Suppressor macrophage treated with lipopolysaccharide for 1 hour (primary cell): ENCODE measurements around the gene CDK4.
"Not testable (repeated sequence)": the region's sequence is repeated elsewhere in the genome, so short reads cannot be mapped to it uniquely, and the experiment has no call there.

Experiments used
- DNase-seq, 3 donors: peaks; one replicate each; pipeline ENCODE4 v3.0.0-alpha.2; 2020 to 2022

The CDK4 gene

DNA sequence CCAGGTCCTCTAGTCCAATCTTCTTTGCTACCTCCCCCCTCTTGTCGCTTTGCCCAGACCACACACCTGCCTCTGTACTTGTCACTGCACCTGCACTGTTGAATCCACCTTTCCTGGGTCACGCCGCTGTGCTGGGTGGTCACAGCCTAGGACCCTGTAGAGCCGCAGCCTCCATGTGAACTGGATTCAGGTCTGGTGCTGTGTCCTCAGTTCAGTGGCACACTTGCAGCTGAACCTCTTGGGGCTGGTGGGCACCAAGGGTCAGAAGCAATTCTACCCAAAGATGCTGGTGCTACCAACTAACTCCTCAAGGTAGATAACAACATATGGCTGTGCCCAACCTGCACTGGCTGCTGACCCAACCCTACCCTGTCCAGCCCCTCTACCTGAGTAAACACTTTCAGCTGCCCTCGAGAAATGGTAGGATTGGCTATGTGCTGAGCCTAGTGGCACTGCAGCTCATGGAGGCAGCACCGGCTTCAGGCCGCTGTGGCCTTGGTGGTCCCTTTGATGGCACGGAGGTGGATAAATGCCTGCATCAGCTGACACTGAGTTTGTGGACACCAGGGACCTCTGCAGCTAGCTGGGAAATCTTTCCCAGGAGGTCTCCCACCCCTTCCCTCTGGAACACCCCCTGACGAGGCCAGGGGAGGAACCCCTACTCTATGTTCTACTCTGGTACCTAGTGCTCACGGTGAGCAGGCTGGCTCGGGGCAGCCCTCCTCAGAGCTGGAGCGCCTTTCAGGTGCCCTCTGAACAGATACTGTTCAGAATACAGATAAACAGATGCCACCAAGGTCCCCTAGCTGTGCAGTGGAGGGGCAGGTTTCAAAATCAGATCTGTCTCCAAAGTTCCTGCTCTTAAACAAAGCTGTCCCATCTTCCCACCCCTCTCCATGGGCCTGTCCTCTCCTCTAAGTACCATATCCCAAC lies 27.8 kb downstream of the CDK4 start:
- DNase-seq = no peak

DNA sequence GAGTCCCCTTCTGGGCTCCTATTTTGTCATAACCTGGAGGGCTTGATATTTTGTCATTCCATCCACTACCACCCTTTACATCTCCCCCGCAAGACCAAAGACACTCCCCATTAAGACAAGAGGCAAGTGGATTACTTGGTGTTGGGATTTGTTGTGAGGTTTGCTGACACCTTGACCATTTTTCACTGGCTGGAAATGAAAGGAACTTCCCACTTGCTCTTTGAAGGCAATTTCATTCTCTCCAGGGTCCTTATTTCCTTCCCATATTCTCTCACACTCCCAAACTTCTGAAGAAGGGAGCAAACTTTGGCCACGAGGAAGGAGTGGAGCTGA lies 28.5 kb downstream of the CDK4 start:
- DNase-seq = no peak

DNA sequence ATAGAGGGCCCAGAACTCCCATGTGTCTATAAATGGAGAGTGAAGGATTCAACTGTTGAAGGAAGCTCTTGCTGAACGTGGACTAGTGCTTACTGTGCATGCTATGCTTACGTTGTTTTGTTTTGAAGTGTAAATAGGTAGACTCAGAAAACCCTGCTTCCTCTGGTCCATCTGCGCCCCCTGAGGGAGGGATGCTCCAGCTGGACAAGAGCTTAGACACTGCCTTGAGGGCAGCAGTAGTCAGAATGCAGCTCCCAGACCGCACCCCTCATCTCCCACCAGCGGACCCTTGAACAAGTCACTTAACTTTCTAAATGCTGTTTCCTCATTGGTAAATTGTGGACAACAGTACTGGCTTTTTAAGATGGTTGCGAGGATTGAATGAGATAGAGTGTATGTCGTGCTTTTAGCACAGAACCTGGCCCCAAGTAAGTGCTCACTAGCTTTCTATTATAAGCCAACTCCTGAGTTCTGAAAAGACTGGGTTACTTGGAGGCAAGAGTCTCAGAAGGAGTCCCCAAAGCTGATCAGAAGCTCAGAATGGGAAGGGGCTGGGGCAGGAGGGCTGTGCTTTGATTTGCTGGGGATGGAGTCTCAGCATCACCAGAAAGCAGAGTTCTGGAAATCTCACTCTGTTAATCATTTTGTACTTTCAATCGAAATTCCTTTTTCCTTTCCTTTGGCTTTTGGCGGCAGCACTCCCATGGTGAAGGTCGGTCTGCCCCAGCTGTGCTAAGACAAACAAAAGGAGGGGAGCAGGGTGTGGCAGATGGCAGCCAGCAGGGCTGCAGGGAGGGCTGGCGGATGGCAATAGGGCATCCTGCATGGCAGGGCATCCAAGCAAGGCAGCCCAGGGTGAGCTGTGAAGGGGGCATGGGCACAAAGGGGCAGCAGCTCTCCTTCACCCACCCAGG lies 29.1 kb downstream of the CDK4 start:
- DNase-seq = no peak

DNA sequence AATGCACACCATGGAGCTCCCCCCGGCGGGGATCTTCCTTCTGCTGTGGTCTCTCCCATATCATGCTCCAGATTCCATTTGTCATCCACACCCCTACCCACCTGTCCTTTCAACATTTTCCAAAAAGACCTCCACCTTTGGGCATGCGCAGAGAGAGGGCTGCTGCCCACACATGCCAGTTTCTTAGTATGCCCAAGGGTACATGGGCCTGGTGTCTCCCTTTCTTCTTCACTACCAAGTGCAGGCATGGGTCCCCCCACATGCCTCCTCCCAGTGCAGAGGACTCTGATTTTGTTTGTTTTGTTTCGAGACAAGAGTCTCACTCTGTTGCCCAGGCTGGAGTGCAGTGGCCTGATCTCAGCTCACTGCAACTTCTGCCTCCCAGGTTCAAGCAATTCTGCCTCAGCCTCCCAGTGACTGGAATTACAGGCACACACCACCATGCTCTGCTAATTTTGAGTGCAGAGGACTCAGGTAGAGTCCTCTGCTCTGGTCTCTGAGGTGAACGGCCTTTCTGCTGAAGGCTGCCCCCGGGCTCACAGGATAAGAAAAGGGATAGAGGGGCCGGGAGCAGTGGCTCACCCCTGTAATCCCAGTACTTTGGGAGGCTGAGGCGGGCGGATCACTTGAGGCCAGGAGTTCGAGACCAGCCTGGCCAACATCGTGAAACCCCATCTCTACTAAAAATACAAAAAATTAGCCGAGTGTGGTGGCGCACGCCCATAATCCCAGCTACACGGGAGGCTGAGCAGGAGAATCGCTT lies 30.1 kb downstream of the CDK4 start:
- not testable (repeated sequence) for DNase-seq

DNA sequence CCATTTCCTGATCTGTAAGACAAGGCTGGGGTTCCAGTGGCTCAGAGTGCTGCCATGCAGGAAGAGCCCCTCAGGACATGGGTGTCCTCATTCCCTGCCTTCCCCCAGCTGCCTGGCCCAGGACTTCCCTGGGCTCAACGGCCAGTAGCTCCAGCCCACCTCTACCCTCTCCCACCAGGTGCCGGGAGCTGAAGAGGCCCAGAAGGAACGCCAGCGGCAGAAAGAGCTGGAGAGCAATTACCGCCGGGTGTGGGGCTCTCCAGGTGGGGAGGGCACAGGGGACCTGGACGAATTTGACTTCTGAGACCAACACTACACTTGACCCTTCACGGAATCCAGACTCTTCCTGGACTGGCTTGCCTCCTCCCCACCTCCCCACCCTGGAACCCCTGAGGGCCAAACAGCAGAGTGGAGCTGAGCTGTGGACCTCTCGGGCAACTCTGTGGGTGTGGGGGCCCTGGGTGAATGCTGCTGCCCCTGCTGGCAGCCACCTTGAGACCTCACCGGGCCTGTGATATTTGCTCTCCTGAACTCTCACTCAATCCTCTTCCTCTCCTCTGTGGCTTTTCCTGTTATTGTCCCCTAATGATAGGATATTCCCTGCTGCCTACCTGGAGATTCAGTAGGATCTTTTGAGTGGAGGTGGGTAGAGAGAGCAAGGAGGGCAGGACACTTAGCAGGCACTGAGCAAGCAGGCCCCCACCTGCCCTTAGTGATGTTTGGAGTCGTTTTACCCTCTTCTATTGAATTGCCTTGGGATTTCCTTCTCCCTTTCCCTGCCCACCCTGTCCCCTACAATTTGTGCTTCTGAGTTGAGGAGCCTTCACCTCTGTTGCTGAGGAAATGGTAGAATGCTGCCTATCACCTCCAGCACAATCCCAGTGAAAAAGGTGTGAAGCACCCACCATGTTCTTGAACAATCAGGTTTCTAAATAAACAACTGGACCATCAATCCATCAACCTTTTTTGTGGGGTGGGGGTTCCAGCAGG lies 31.2 kb downstream of the CDK4 start:
- DNase-seq = no peak

DNA sequence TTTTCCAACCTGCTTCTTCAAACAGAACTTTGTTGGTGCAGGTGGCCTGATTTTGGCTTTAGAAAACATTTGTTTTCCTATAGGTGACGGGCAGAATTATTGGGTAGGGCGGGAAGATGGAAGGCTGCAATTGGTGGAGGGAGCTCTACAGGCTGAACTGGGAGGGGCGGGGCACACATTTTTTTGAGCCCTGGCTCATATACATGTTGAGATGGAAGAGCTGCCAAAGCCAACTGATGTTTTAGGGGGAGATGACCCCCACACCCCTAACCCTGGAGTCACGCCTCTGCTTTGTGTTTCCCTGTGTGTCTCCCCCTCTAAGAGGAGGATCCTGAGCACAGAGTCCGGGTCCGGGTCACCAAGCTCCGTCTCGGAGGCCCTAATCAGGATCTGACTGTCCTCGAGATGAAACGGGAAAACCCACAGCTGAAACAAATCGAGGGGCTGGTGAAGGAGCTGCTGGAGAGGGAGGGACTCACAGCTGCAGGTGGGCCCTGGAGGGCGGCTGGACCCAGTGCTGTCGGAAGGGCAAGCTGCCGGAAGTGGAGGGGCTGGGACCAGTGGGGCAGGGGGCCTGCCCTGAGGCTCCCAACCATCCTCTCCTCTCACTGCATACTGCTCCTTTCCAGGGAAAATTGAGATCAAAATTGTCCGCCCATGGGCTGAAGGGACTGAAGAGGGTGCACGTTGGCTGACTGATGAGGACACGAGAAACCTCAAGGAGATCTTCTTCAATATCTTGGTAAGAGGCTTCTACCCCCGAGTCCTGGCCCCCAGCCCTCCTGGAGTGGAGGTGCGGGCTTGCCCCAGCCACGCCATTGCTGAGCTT lies 32.1 kb downstream of the CDK4 start:
- DNase-seq = no peak

DNA sequence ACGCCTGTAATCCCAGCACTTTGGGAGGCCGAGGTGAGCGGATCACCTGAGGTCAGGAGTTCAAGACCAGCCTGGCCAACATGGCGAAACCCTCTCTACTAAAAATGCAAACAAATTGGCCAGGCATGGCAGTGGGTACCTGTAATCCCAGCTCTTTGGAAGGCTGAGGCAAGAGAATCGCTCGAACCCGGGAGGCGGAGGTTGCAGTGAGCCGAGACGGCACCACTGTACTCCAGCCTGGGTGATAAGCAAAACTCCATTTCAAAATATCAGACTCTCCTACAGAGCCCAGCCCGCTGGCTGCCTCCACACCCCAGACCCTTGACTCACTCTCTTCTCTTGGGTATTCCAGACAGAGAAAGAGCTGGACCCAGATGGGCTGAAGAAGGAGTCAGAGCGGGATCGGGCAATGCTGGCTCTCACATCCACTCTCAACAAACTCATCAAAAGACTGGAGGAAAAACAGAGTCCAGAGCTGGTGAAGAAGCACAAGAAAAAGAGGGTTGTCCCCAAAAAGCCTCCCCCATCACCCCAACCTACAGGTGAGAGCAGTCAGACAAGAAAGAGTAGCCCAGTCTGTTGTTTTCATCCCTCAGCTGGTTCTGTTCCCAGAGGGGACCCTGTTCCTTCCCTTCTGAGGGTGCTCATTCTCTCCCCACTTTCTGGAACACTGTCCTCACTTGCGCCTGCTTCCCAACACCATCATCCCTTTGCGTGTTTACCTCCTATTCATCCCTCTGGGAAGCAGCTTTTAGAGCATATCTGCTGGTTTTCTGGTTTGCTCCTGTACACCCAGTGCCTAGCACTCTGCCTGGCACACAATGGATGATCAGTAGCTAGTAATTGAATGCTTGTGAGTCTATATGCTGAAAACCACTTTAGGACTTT lies 33.2 kb downstream of the CDK4 start:
- DNase-seq = no peak

DNA sequence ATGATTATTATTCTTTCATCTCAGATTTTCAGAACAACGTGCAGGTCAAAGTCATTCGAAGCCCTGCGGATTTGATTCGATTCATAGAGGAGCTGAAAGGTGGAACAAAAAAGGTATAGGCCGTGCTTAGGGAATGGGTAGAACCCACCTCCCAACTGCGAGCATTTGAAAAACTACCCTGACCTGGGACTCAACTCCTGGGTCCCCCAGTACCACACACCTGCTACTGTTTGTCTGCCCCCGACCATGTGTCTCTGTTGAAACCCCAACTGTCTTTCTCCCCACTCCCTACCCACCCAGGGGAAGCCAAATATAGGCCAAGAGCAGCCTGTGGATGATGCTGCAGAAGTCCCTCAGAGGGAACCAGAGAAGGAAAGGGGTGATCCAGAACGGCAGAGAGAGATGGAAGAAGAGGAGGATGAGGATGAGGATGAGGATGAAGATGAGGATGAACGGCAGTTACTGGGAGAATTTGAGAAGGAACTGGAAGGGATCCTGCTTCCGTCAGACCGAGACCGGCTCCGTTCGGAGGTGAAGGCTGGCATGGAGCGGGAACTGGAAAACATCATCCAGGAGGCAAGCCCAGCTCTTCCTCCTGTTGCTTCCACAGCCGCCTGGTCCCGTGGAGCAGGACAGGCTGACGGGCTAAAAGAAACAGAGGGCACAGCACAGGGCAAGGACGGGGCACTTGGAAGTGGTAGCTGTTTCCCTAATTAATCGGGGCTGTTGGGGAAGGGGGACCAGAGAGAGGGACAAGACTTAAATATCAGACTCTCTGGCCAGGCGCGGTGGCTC lies 34.1 kb downstream of the CDK4 start:
- no peak for DNase-seq

DNA sequence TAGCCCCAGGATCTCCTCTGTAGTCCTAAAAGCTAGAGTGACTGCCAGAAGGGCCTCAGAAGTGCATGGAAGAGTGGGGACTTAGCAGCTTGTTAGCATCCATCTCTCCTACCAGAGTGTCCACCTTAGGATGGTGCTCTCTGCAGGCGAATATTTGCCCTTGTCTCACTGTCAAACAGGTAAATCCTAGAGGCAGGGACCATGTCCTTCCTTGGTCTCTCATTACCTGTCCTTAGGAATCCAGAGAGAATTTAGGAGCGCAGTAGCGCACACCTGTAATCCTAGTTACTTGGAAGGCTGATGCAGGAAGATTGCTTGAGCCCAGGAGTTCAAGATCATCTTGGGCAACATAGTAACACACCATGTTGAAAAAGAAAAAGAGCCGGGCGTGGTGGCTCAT lies 35.0 kb downstream of the CDK4 start:
- DNase-seq = no peak

DNA sequence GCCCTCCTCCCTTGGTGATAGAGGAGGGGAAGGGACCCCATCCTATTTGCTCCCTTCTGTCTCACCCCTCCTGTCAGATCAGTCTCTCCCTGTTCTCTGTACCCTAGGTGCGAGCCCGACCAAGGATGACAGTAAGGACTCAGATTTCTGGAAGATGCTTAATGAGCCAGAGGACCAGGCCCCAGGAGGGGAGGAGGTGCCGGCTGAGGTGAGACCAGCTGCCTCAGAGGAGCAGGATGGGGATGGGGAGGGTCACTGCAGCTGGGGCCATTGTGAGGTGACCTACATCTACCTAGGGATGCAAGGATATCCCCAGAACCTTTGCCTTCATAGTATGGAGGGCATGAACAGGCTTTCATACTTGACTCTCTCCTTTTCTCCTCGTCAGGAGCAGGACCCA lies 35.8 kb downstream of the CDK4 start:
- no peak for DNase-seq

DNA sequence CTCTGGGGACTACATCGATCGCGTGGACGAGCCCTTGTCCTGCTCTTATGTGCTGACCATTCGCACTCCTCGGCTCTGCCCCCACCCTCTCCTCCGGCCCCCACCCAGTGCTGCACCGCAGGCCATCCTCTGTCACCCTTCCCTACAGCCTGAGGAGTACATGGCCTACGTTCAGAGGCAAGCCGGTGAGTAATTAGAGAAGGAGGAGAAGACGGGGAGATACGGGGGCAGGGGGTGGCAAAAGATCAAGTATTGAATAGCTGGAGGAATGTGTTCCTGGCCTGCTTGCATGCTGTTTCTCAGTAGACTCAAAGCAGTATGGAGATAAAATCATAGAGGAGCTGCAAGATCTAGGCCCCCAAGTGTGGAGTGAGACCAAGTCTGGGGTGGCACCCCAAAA lies 36.3 kb downstream of the CDK4 start:
- no peak for DNase-seq

DNA sequence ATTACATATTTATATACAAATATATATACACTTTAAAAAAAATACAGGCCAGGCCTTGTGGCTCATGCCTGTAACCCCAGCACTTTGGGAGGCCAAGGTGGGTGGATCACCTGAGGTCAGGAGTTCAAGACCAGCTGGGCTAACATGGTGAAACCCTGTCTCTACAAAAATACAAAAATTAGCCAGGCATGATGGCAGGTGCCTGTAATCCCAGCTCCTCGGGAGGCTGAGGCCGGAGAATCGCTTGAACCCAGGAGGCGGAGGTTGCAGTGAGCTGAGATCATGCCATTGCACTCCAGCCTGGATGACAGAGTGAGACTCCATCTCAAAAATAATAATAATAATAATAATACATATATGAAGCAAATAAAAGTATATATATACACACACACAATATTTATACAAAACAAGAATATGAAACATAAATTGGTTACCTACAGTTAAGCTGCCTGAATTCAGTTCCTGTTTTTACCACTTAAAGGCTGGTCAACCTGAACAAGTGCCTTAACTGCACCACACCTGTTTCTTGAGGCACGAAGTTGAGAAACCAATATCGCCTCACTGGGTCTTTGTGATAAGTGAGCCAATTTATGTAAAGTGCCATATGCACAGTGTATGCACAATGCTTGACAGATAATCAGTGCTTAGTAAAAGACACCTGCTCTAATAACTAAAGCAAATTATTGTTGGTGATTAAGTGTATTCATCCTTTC lies 36.9 kb downstream of the CDK4 start:
- not testable (repeated sequence) for DNase-seq

DNA sequence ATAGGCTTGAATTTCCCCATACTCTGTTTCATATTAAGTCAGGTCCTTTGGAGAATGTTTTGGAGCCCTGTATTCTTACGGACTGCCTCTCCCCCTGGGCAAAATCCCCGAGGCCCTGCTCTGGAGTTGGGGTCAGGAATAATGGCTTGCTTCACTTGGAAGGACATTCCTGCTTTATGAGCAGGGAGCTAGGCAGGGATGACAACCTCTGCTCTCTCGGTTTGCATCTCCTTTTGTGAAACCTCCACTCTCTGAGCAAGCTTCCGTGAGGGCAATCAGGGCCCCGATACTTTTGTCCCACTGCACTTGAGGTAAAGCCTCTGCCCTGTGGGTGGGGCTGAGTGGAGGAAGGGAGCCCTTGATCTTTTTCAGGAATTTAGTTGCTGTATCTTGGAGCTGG lies 38.9 kb downstream of the CDK4 start:
- no peak for DNase-seq

DNA sequence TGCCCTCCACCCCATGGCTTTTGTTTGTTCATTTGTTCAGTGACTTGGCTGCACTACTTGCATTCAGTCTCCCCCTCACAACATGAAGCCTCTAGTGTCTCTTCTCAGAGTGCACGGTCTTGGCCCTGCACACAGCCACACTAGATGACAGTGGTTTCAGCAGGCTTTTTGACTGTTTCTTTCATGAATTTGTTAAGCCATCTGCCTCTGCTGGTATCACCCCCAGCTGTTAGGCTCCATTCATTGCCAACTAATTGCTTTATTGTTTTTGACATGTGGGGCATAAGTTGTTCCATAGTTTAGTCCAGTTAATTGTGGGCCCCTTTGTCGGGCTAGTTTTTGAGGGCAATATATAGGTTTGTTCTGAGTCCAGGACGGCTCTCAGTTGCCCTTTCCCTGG lies 39.4 kb downstream of the CDK4 start:
- DNase-seq = no peak

DNA sequence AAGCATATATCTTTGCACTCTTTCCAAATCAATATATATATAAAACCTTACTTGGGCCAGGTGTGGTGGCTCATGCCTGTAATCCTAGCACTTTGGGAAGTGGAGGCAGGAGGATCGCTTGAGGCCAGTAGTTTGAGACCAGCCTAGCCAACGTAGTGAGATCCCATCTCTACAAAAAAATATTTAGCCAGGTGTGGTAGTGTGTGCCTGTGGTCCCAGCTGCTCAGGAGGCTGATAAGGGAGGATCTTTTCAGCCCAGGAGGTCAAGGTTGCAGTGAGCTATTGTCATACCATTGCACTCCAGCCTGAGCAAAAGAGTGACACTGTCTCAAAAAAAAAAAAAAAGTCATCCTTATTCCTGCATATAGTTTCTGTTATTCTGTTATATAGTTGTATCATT lies 43.8 kb downstream of the CDK4 start:
- no peak for DNase-seq

DNA sequence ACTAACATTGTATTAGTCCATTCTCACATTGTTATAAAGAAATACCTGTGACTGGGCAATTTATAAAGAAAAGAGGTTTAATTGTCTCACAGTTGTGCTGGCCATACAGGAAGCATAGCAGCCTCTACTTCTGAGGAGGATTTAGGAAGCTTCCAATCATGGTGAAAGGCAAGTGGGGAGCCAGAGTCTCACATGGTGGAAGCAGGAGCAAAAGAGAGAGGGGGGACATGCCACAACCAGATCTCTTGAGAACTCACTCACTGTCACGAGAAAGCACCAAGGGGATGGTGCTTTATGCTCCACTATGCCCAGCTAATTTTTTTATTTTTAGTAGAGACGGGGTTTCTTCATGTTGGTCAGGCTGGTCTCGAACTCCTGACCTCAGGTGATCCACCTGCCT lies 44.9 kb downstream of the CDK4 start:
- DNase-seq = no peak

DNA sequence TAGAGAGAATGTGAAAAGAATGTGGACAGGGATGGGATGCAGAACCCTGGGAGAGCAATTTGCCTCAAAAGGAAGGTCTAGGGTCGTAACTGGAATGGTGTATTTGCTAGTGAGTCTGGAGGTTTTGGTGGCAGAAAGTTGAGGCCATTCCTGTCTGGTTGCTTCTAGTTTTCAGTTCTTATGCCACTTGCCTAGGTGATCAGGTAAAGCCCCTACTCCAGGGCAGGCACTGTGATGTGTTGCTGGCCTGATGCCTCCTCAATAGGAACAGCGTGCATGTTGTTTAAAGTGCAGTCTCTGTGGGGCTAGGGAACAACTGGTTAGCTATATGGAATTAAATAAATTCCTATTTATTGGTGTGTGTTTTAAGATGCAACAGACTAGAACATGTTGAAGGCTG lies 51.8 kb downstream of the CDK4 start:
- no peak for DNase-seq

DNA sequence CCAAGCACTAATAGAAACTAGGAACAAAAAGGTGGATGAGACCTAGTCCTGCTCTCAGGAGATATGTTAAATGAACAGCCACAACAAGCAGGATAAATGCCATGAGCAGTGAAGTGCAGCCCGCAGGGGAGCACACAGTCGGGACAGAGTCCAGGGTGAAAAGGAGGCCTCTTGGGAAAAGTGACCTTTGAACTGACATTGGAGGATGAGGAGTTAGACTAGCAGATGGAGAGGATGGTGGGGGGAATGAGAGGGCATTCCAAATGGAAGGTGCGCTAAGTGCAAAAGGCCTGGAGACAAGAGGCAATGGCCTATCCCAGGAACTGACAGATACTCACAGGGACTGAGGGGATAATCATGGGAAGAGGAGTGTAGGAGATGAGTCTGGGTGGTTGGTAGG lies 53.7 kb downstream of the CDK4 start:
- DNase-seq = no peak
